HepG2 (cell line): Measurements from ENCODE around the gene GRIK3. TPM values are rescaled to one million over a fixed set of nuclear protein-coding genes. Genes with fewer than 3 reads are reported as not detected.

ENCODE experiments used
- ATAC-seq: fragments of 200-7000 bp; cut with Tn5 transposase; 3 replicates; pipeline ENCODE4 v1.9.1; 2020; ENCODE audit warnings: mild to moderate bottlenecking, moderate library complexity
- BruUV-seq: library from RNA; stranded (reverse); fragments of 400-500 nt; replicated peaks from 2 replicates; lab custom pipeline; 2021; lab: Mats Ljungman, UMichigan
- CTCF ChIA-PET: fragments of 300-600 bp; formaldehyde crosslinking; extraction: SDS; loops from one replicate; lab custom pipeline; 2021; ENCODE audit warnings: low total read pairs, inconsistent platforms, low intra/inter-chr PET ratio; lab: Yijun Ruan, JAX
- POLR2A ChIA-PET: fragments of 350-600 bp; sonication (Branson Sonifier 250); formaldehyde crosslinking; loops from one replicate; lab custom pipeline; 2020; ENCODE audit warnings: antibody characterized with exemption, inconsistent platforms; lab: Yijun Ruan, JAX
- DNase-seq: peaks from one replicate; pipeline ENCODE4 v3.0.0-alpha.2; 2015; ENCODE audit warnings: low spot score
- FAIRE-seq: peaks from 3 replicates; lab custom pipeline; 2011; peaks lifted over from hg19 to GRCh38; lab: Jason Lieb, UNC
- H2AFZ ChIP-seq: one replicate; pipeline ENCODE4 v1.6.1; 2011; ENCODE audit warnings: low read length, inconsistent platforms
- H3K27ac ChIP-seq: fragments of 300-600 bp; 3 replicates; pipeline ENCODE4 v1.8.0; 2011; ENCODE audit warnings: mixed run types, mild to moderate bottlenecking, mixed read lengths, low read length, inconsistent platforms; ENCODE audit not compliant: insufficient read depth; ENCODE audit errors: extremely low read length
- H3K27me3 ChIP-seq, 2 experiments: fragments of 200-600 bp in 1 of 2; 2 replicates in 1 of 2; 3 replicates in 1 of 2; pipeline versions ENCODE4 v1.6.0 to v1.8.0; 2011; ENCODE audit warnings: low read length in 2 of 2, mild to moderate bottlenecking in 2 of 2, moderate library complexity in 2 of 2, inconsistent platforms in 1 of 2; ENCODE audit not compliant: insufficient read depth in 2 of 2, control insufficient read depth in 1 of 2
- H3K36me3 ChIP-seq, 2 experiments: fragments of 200-600 bp in 1 of 2; replicated peaks in 1 of 2; 2 replicates in 1 of 2; 3 replicates in 1 of 2; pipeline versions ENCODE4 v1.5.1 to v1.8.0; 2011; ENCODE audit warnings: low read length in 2 of 2, inconsistent platforms in 1 of 2; ENCODE audit not compliant: insufficient read depth in 2 of 2, control insufficient read depth in 1 of 2
- H3K4me1 ChIP-seq: 2 replicates; pipeline ENCODE4 v1.5.1; 2012; ENCODE audit warnings: low read length, inconsistent platforms; ENCODE audit not compliant: insufficient read depth
- H3K4me2 ChIP-seq: 2 replicates; pipeline ENCODE4 v1.6.0; 2011; ENCODE audit warnings: low read depth, low read length, inconsistent platforms
- H3K4me3 ChIP-seq, 3 experiments: fragments of 200-600 bp in 1 of 3; sonication (generic), shearing (Covaris generic) in 1 of 3; replicated peaks in 1 of 3; 2 replicates each; pipeline ENCODE4 v1.5.1; 2011 to 2016; ENCODE audit warnings: low read length in 3 of 3, inconsistent platforms in 2 of 3, low read depth in 2 of 3, mild to moderate bottlenecking in 2 of 3, control low read depth in 1 of 3, mixed read lengths in 1 of 3; ENCODE audit not compliant: insufficient read depth in 1 of 3
- H3K79me2 ChIP-seq: one replicate; pipeline ENCODE4 v1.6.1; 2011; ENCODE audit warnings: low read length, inconsistent platforms; ENCODE audit not compliant: insufficient read depth
- H3K9ac ChIP-seq: 2 replicates; pipeline ENCODE4 v1.6.0; 2011; ENCODE audit warnings: mild to moderate bottlenecking, low read depth, low read length, inconsistent platforms; ENCODE audit not compliant: insufficient read depth
- H3K9me3 ChIP-seq: 2 replicates; pipeline ENCODE4 v1.5.1; 2012; ENCODE audit warnings: mild to moderate bottlenecking, low read length
- H4K20me1 ChIP-seq: 2 replicates; pipeline ENCODE4 v1.6.0; 2011; ENCODE audit warnings: inconsistent platforms, mild to moderate bottlenecking, low read length, moderate library complexity; ENCODE audit not compliant: insufficient read depth
- MTA3 ChIP-seq: sonication (generic); formaldehyde crosslinking; IDR thresholded peaks from 2 replicates; pipeline ENCODE4 v1.4.0; 2020; ENCODE audit warnings: missing genetic modification reagents
- NFE2L2 ChIP-seq: fragments of 150-350 bp; IDR thresholded peaks from 2 replicates; pipeline ENCODE4 v1.6.1; 2014; ENCODE audit warnings: low read length
- PATZ1 ChIP-seq: sonication (generic); formaldehyde crosslinking; IDR thresholded peaks from 2 replicates; pipeline ENCODE4 v1.4.0; 2020; ENCODE audit warnings: missing genetic modification reagents
- RAD51 ChIP-seq: fragments of 450-650 bp; IDR thresholded peaks from 2 replicates; pipeline ENCODE4 v1.6.1; 2016; ENCODE audit warnings: borderline replicate concordance
- RBM22 ChIP-seq: fragments of 200-400 bp; formaldehyde crosslinking; optimal IDR thresholded peaks from 2 replicates; pipeline ENCODE3; 2017; ENCODE audit warnings: mild to moderate bottlenecking, low read length, moderate library complexity
- TSC22D2 ChIP-seq: sonication (generic); formaldehyde crosslinking; IDR thresholded peaks from 2 replicates; pipeline ENCODE4 v1.5.1; 2020; ENCODE audit warnings: missing genetic modification reagents, mild to moderate bottlenecking, borderline replicate concordance
- ZFP1 ChIP-seq: IDR thresholded peaks from 2 replicates; pipeline ENCODE4 v1.6.1; 2016
- ZSCAN22 ChIP-seq: sonication (generic); formaldehyde crosslinking; IDR thresholded peaks from 2 replicates; pipeline ENCODE4 v1.4.0; 2020; ENCODE audit warnings: mild to moderate bottlenecking, missing genetic modification reagents
- WGBS: methylation state at CpG from one replicate; pipeline ENCODE4 v1.1.6; 2017; ENCODE audit warnings: low lambda C conversion rate; 5-methylcytosine and 5-hydroxymethylcytosine counted together
- in situ Hi-C: cut with HindIII; loops from 2 replicates; pipeline ENCODE4 v1.10.0; 2017; ENCODE audit warnings: low pct_unique_long_range_greater_than_20kb; ENCODE audit not compliant: extremely low pct_ligation_motif_present
- intact Hi-C: fragments of 100-400 bp; cut with micrococcal nuclease; formaldehyde crosslinking; loops from one replicate; pipeline ENCODE4 v1.10.0; 2022; ENCODE audit not compliant: unreplicated experiment
- polyA plus RNA-seq, 8 experiments: library from polyadenylated mRNA; depleted of rRNA in 3 of 8; stranded (reverse) in 7 of 8; unstranded in 1 of 8; fragments of >200 nt; fragmentation: Illumina TruSeq in 4 of 8; extraction: Trizol in 4 of 8; gene quantifications; 2 replicates each; pipeline versions ENCODE4 v1.2.1 to v1.2.3, GENCODE V29; 2011 to 2016; ENCODE audit warnings: low read depth in 4 of 8, missing spikeins in 1 of 8, mixed read lengths in 1 of 8; ENCODE audit not compliant: insufficient read depth in 1 of 8
- total RNA-seq, 5 experiments: library from RNA; depleted of rRNA; stranded (reverse); fragments of >200 nt; fragmentation: Illumina TruSeq; extraction: Trizol; gene quantifications; 2 replicates each; pipeline ENCODE4 v1.2.3, GENCODE V29; 2016; ENCODE audit warnings: low read depth in 1 of 5
- TF ChIP-seq, protein P1 (sequence below): sonication (generic); formaldehyde crosslinking; IDR thresholded peaks from 2 replicates; pipeline ENCODE4 v1.5.0; 2020; ENCODE audit warnings: mild to moderate bottlenecking, missing genetic modification reagents, borderline replicate concordance
- TF ChIP-seq, protein P2 (sequence below), 2 experiments: fragments of 450-650 bp in 1 of 2; sonication (generic) in 1 of 2; formaldehyde crosslinking in 1 of 2; IDR thresholded peaks; 2 replicates each; pipeline versions ENCODE4 v1.6.1 to v1.8.0; 2016 to 2022; ENCODE audit warnings: antibody characterized with exemption in 1 of 2, mild to moderate bottlenecking in 1 of 2, missing genetic modification reagents in 1 of 2

The GRIK3 gene
- total and polyA plus RNA-seq, 2 of the 13 experiments (the other 11 are each of a cell fraction or from before 2014, with no cell fraction given), result not detected

- CTCF ChIA-PET, result no interaction called here
- FAIRE-seq, result no peak
- Histone ChIP-seq H3K27ac (no peak overlapping the region), H3K4me1 (no peaks in the 10 kb centered on the region), H3K27me3 (peaks cover 0 to 1% of the 10 kb centered on the region in 2 experiments; a peak in 1 of 5 replicates), H2AFZ (no peak overlapping the region), H3K9ac (no peak overlapping the region), H3K4me2 (no peak overlapping the region), H3K79me2 (no peaks in the 10 kb centered on the region), H3K36me3 (no peaks in the 10 kb centered on the region), H3K4me3 (no peak overlapping the region)
- no peak for DNase-seq
- 51% methylated on average over 12 of the region's 12 CpGs for WGBS
- ATAC-seq, result no peak
- BruUV-seq, result no TSS peak
- intact Hi-C loops, result no loop called here
- TF ChIP-seq, protein P1, sequence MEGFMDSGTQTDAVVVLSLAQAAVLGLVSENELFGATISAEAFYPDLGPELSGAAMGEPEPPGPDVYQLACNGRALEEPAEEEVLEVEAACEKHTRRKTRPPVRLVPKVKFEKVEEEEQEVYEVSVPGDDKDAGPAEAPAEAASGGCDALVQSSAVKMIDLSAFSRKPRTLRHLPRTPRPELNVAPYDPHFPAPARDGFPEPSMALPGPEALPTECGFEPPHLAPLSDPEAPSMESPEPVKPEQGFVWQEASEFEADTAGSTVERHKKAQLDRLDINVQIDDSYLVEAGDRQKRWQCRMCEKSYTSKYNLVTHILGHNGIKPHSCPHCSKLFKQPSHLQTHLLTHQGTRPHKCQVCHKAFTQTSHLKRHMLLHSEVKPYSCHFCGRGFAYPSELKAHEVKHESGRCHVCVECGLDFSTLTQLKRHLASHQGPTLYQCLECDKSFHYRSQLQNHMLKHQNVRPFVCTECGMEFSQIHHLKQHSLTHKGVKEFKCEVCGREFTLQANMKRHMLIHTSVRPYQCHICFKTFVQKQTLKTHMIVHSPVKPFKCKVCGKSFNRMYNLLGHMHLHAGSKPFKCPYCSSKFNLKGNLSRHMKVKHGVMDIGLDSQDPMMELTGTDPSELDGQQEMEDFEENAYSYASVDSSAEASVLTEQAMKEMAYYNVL (CRISPR knock-in tag), result no peak
- TF ChIP-seq MTA3 (CRISPR knock-in tag) (no peak), ZSCAN22 (CRISPR knock-in tag) (no peak), RBM22 (no peak), TSC22D2 (CRISPR knock-in tag) (no peak), RAD51 (no peak), PATZ1 (CRISPR knock-in tag) (no peak), NFE2L2 (no peak), ZFP1 (CRISPR knock-in tag) (no peak)
- TF ChIP-seq, protein P2, sequence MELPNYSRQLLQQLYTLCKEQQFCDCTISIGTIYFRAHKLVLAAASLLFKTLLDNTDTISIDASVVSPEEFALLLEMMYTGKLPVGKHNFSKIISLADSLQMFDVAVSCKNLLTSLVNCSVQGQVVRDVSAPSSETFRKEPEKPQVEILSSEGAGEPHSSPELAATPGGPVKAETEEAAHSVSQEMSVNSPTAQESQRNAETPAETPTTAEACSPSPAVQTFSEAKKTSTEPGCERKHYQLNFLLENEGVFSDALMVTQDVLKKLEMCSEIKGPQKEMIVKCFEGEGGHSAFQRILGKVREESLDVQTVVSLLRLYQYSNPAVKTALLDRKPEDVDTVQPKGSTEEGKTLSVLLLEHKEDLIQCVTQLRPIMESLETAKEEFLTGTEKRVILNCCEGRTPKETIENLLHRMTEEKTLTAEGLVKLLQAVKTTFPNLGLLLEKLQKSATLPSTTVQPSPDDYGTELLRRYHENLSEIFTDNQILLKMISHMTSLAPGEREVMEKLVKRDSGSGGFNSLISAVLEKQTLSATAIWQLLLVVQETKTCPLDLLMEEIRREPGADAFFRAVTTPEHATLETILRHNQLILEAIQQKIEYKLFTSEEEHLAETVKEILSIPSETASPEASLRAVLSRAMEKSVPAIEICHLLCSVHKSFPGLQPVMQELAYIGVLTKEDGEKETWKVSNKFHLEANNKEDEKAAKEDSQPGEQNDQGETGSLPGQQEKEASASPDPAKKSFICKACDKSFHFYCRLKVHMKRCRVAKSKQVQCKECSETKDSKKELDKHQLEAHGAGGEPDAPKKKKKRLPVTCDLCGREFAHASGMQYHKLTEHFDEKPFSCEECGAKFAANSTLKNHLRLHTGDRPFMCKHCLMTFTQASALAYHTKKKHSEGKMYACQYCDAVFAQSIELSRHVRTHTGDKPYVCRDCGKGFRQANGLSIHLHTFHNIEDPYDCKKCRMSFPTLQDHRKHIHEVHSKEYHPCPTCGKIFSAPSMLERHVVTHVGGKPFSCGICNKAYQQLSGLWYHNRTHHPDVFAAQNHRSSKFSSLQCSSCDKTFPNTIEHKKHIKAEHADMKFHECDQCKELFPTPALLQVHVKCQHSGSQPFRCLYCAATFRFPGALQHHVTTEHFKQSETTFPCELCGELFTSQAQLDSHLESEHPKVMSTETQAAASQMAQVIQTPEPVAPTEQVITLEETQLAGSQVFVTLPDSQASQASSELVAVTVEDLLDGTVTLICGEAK (IDR thresholded peaks at IDR 0.05), result no peak
- TF ChIP-seq, protein P2 (CRISPR knock-in tag; IDR thresholded peaks at IDR 0.05), result no peak
- TF ChIP-seq, all 625 proteins: peak for 0
- POLR2A ChIA-PET, result no interaction called here
- H4K20me1 ChIP-seq, result no peaks in the 10 kb centered on the region
- in situ Hi-C loops, result no loop called here
- H3K9me3 ChIP-seq, result no peaks in the 10 kb centered on the region
Measured at GRCh38 chr1:37083603-37084002, 49.3 kb upstream of the GRIK3 start.
